Transverse colon (tissue), 4 donors: Measurements from ENCODE around the gene CHMP4A.

Source experiments
- EP300 ChIP-seq: sonication (generic); formaldehyde crosslinking; IDR thresholded peaks from one replicate; pipeline ENCODE4 v1.6.1; 2017; ENCODE audit warnings: antibody characterized with exemption, low read depth
- POLR2A ChIP-seq: fragments of 450-650 bp; IDR thresholded peaks from one replicate; pipeline ENCODE4 v1.6.1; 2016; ENCODE audit warnings: antibody characterized with exemption, mild to moderate bottlenecking, moderate library complexity
- POLR2AphosphoS5 ChIP-seq, 3 donors: sonication (generic); formaldehyde crosslinking; IDR thresholded peaks; one replicate each; pipeline ENCODE4 v1.6.1; 2016; ENCODE audit warnings: antibody characterized with exemption in 3 of 3
- TF ChIP-seq, protein P1 (sequence below), 5 experiments: fragments of 200-600 bp in 3 of 5; fragments of 450-650 bp in 2 of 5; sonication (generic) in 3 of 5; IDR thresholded peaks; 1 replicate in 2 of 5; 2 replicates in 3 of 5; pipeline ENCODE4 v1.5.1; 2016 to 2017; ENCODE audit warnings: antibody characterized with exemption in 5 of 5, inconsistent platforms in 3 of 5, mild to moderate bottlenecking in 2 of 5, moderate library complexity in 1 of 5

- TF ChIP-seq POLR2A, result no peak
- TF ChIP-seq EP300, result no peak
- TF ChIP-seq, protein P1, sequence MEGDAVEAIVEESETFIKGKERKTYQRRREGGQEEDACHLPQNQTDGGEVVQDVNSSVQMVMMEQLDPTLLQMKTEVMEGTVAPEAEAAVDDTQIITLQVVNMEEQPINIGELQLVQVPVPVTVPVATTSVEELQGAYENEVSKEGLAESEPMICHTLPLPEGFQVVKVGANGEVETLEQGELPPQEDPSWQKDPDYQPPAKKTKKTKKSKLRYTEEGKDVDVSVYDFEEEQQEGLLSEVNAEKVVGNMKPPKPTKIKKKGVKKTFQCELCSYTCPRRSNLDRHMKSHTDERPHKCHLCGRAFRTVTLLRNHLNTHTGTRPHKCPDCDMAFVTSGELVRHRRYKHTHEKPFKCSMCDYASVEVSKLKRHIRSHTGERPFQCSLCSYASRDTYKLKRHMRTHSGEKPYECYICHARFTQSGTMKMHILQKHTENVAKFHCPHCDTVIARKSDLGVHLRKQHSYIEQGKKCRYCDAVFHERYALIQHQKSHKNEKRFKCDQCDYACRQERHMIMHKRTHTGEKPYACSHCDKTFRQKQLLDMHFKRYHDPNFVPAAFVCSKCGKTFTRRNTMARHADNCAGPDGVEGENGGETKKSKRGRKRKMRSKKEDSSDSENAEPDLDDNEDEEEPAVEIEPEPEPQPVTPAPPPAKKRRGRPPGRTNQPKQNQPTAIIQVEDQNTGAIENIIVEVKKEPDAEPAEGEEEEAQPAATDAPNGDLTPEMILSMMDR (IDR thresholded peaks at IDR 0.05), result no peak
- no peak for TF ChIP-seq POLR2AphosphoS5 (IDR thresholded peaks at IDR 0.05)
Observed at GRCh38 chr14:24177891-24178290, 35.4 kb downstream of the CHMP4A start.
